HG03280 (cell line): ENCODE results near the gene VGLL2.

ENCODE experiments used
- ATAC-seq: cut with Tn5 transposase; IDR thresholded peaks from one replicate; pipeline ENCODE4 v1.9.1; 2021; ENCODE audit warnings: mild to moderate bottlenecking, moderate library complexity; ENCODE audit not compliant: unreplicated experiment

Gene VGLL2

GRCh38 chr6:117268924-117269323, 3.6 kb downstream of the VGLL2 start:
- ATAC-seq, result no peak

GRCh38 chr6:117269638-117270054, 4.3 kb downstream of the VGLL2 start:
- ATAC-seq, result no peak

- no peak for ATAC-seq
These were observed 4.9 kb downstream of the VGLL2 start for GRCh38 chr6:117270055-117270842.

GRCh38 chr6:117270843-117271507, 5.6 kb downstream of the VGLL2 start:
- ATAC-seq, result no peak

GRCh38 chr6:117272032-117272866, 6.9 kb downstream of the VGLL2 start:
- no peak for ATAC-seq

- no peak for ATAC-seq
These were observed 7.5 kb downstream of the VGLL2 start for GRCh38 chr6:117272891-117273290.

- no peak for ATAC-seq
These were observed 9.8 kb downstream of the VGLL2 start for GRCh38 chr6:117275205-117275604.

GRCh38 chr6:117275711-117276110, 10.4 kb downstream of the VGLL2 start:
- ATAC-seq, result no peak

DNA sequence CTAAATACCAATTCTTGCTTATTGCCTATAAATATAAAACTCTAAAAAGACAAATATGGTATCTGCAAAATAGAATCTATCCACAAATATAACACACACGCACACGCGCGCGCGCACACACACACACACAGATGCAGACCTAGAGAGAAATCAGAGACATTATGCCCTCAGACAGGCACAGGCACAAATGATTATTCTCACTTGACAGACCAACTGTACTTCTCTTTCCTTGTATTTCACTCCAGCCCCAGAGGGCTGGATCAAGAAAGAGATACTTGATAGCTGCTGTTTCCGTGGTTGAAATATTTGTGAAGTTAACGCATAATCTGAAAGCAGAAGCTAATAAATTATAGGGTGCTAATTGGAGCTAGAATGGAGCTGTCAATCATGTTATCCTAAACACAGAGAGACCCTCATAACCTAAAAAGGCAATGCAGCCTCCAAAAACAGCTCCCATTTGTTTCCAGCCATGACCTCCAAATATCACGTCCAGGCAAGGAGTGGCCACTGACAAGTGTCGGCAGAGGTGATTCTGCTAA, 11.5 kb downstream of the VGLL2 start:
- ATAC-seq, result no peak

DNA sequence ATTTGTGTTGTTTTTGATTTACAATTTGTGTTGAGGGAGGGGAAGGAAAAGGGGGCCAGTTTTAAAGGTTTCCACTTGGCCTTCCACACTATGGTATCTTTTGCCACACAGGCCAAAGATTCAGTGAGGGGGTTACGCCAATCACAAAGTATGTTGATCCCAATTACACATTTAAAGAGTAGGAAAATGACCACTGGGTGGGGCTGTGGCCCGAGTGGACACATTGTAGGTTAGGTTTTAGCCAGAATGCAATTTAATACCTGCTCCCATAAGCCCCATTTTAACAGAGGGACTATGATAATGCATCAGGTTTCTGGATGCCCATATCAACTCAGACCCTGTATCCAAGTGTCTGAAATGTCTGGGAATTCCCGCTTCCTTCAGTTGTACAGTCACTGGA, 15.6 kb downstream of the VGLL2 start:
- ATAC-seq, result no peak

- ATAC-seq, result no peak
These were observed 22.8 kb downstream of the VGLL2 start for GRCh38 chr6:117288083-117288715.

GRCh38 chr6:117290173-117290846, 25.0 kb downstream of the VGLL2 start:
- no peak for ATAC-seq

DNA sequence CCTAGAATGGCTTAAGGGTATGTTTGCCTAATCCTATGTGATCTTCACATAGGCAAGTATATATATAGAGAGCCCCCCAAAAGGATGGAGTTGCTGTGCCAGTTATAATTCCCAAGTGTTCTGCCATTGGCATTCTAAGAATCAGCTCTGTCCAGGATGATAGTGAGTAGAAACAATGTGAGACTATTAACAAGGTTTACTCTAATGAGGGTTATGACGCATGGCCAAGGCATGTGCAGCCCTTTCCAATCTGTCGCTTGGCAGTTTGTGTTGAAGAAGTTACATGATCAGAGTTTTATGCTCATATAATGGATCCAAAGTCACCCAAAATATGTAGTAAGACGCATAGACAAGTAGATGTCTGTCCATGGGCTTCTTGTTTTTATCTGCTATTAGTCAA, 33.6 kb downstream of the VGLL2 start:
- no peak for ATAC-seq

DNA sequence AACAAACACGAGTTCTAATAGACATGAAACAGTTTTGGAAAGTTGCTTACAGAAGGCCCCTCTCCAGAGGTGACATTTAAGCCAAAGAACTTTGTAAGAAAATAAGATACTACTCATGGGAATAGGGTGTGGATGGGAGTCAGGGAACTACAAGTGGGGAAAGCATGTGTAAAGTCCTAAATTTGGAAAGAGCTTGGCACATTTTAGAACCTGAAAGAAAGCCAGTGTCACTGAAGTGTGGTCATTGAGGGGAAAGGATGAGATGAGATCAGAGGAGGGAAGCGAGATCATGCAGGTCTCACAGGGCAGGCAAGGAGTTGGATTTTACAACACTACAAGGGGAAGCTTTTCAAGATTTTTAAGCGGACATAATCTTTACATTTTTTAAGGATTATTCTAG, 38.0 kb downstream of the VGLL2 start:
- no peak for ATAC-seq

DNA sequence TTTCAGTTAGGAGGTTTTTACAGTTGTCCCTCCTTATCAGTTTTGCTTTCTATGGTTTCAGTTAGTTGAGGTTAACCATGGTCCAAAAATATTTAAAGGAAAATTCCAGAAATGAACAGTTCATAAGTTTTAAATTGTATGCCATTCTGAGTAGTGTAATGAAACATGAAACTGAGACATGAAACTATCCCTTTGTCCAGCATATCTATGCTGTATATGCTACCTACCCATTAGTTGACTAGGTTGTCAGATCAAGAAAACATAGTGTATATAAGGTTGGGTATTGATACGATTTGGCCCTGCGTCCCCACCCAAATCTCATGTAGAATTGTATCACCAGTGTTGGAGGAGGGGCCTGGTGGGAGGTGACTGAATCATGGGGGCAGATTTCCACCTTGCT, 39.1 kb downstream of the VGLL2 start:
- no peak for ATAC-seq

DNA sequence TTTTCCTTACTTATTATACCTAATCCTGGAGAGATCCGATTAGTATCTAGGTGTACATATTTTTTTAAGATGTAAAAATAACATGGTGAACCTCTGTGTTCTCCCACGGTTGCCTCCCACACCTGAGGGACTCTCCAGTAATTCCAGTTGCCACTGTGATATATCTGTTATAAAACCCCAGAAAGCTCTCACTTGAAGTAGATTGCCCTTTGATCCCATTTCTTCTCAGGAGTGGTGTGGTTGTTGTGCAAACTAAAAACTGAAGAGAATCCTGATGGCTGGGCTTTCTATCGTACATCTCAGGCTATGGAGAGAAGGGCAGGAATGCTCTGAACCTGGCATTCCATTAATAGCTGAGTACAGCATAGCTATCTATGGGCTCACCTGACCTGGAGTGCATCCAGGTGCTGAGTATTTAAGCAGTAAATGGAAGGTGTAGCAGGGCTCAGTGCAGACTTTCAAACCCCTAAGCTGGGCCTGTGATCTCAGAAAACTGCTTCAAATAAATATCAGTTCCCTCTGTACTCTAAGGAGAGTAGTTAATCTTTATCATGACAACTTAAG, 41.0 kb downstream of the VGLL2 start:
- ATAC-seq, result no peak

- ATAC-seq, result no peak
These were observed 42.3 kb downstream of the VGLL2 start for GRCh38 chr6:117307655-117308054.

DNA sequence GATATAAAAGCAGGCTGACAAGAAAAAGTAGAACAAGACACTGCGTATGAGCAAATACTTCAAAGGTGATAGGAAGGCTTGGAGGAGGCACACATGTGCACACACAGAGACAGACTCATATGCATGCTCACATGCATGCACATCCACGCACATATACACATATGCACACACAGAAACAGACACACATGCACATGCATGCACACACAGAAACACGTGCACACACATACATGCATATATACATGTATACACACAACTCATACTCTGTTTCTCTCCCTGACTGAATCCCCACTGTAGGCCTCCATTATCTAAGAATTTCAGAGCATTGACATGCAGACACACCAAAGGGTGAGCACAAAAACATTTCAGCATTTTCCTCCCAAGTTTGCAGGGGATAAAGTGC, 43.7 kb downstream of the VGLL2 start:
- ATAC-seq, result no peak

DNA sequence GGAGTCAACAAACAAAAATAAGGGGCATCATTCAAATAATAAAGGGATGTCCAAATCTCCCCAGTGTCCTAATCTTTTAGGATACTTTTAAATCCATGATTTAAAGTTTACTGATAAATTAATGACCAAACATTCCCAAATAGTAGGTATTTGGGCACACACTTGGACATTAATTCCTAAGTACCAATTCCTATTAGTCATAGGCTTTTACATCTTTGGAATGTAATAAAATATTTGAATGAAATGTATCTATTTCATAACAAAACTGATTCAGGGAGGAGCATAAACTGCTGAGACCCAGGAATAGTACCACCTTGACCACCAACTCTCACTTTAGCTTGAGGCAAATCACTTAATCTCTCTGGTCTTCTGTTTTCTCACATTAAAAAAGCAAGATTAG, 44.3 kb downstream of the VGLL2 start:
- ATAC-seq, result no peak

DNA sequence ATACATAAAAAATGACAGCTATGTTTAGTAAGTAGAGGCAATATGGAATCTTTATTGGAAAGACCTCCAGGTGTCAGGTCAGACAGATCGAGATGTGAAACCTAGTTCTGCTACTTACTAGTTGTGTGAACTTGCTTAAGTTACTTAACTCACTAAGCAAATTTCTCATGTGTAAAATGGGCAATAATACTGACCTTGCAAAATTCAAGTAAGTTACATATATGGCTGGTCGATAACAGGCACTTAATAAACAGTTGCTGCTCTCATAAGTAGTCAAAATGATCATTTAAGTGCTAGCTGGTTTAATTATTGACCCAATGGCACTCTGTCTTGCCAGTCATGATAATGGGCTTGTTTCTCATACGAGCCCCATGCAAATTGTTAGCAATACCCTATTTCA, 46.0 kb downstream of the VGLL2 start:
- no peak for ATAC-seq
